K562 (cell line): Measurements from ENCODE around the gene TMEM164. TPM values are rescaled to one million over a fixed set of nuclear protein-coding genes. Genes with fewer than 3 reads are reported as not detected.

Source experiments
- AFF1 ChIP-seq, 2 experiments: fragments of 450-650 bp; IDR thresholded peaks; 2 replicates each; pipeline ENCODE4 v1.6.1; 2018; ENCODE audit warnings: mild to moderate bottlenecking in 2 of 2, low read depth in 1 of 2; ENCODE audit not compliant: partially characterized antibody in 2 of 2
- DNMT1 ChIP-seq: fragments of 450-650 bp; IDR thresholded peaks from 2 replicates; pipeline ENCODE4 v1.6.1; 2016; ENCODE audit warnings: antibody characterized with exemption, mild to moderate bottlenecking
- FOXK1 ChIP-seq: sonication (generic); formaldehyde crosslinking; IDR thresholded peaks from 2 replicates; pipeline ENCODE4 v1.8.0; 2022; ENCODE audit warnings: missing genetic modification reagents, mild to moderate bottlenecking, borderline replicate concordance
- GATAD2A ChIP-seq: fragments of 450-650 bp; IDR thresholded peaks from 2 replicates; pipeline ENCODE4 v1.6.1; 2017
- HIVEP1 ChIP-seq: fragments of 250-450 bp; sonication (Bioruptor Pico); IDR thresholded peaks from 2 replicates; pipeline ENCODE4 v1.4.0; 2020; ENCODE audit warnings: mild to moderate bottlenecking
- KDM1A ChIP-seq, 2 experiments: fragments of 450-650 bp; IDR thresholded peaks; 2 replicates each; pipeline ENCODE4 v1.6.1; 2016; ENCODE audit warnings: mild to moderate bottlenecking in 2 of 2
- NCOR1 ChIP-seq: fragments of 450-650 bp; IDR thresholded peaks from 2 replicates; pipeline ENCODE4 v1.6.1; 2016; ENCODE audit warnings: mild to moderate bottlenecking, moderate library complexity
- NFRKB ChIP-seq: fragments of 450-650 bp; IDR thresholded peaks from 2 replicates; pipeline ENCODE4 v1.6.1; 2016; ENCODE audit warnings: low read depth
- NONO ChIP-seq, 2 experiments: fragments of 200-400 bp in 1 of 2; fragments of 450-650 bp in 1 of 2; formaldehyde crosslinking in 1 of 2; IDR thresholded peaks; 2 replicates each; pipeline ENCODE4 v1.6.1; 2017; ENCODE audit warnings: low read depth in 2 of 2, mild to moderate bottlenecking in 2 of 2, moderate library complexity in 2 of 2, low read length in 1 of 2
- RUNX1 ChIP-seq: sonication (generic); IDR thresholded peaks from 2 replicates; pipeline ENCODE4 v1.6.1; 2016; ENCODE audit warnings: antibody characterized with exemption, low read depth
- SRF ChIP-seq, 2 experiments: fragments of 250-450, 450-650 bp in 1 of 2; sonication (Bioruptor Pico) in 1 of 2; sonication (generic) in 1 of 2; formaldehyde crosslinking; IDR thresholded peaks; 2 replicates each; pipeline versions ENCODE4 v1.5.0 to v1.5.1; 2020 to 2022; ENCODE audit warnings: mild to moderate bottlenecking in 1 of 2, missing genetic modification reagents in 1 of 2
- TRIM24 ChIP-seq, 2 experiments: fragments of 450-650 bp; IDR thresholded peaks; 2 replicates each; pipeline ENCODE4 v1.6.1; 2016
- USF2 ChIP-seq: sonication (generic); formaldehyde crosslinking; IDR thresholded peaks from 2 replicates; pipeline ENCODE4 v1.5.0; 2020; ENCODE audit warnings: missing genetic modification reagents
- XRCC4 ChIP-seq: IDR thresholded peaks from one replicate; pipeline ENCODE4 v1.6.1; 2011; ENCODE audit not compliant: insufficient read depth, insufficient read length; ENCODE audit errors: extremely low read depth
- ZBTB5 ChIP-seq: fragments of 450-650 bp; IDR thresholded peaks from 2 replicates; pipeline ENCODE4 v1.6.1; 2017; ENCODE audit warnings: antibody characterized with exemption
- ZHX1 ChIP-seq: fragments of 150-350 bp; conservative IDR thresholded peaks from 2 replicates; pipeline ENCODE4 v1.6.1; 2014; ENCODE audit warnings: low read length
- polyA plus RNA-seq, 8 experiments: library from polyadenylated mRNA; depleted of rRNA in 4 of 8; stranded (reverse) in 5 of 8; unstranded in 3 of 8; fragments of >200 nt; fragmentation: Nextera tagmentation in 2 of 8; fragmentation: Illumina TruSeq in 1 of 8; extraction: Ambion mirVana in 2 of 8; extraction: Trizol in 1 of 8; gene quantifications; 2 replicates each; pipeline versions ENCODE4 v1.2.1 to v1.2.3, GENCODE V29; 2011 to 2014; ENCODE audit warnings: inconsistent platforms in 1 of 8, missing spikeins in 1 of 8
- total RNA-seq, 7 experiments: library from RNA; depleted of rRNA in 6 of 7; stranded (reverse); fragments of >200 nt in 6 of 7; fragmentation: Illumina TruSeq in 2 of 7; extraction: Trizol in 2 of 7; gene quantifications; 2 replicates each; pipeline versions ENCODE4 v1.2.1 to v1.2.3, GENCODE V29; 2011 to 2021; ENCODE audit warnings: low replicate concordance in 1 of 7

Gene TMEM164
- total and polyA plus RNA-seq, 9 of the 15 experiments (the other 6 are each of a cell fraction or from before 2014, with no cell fraction given): 2.4 to 57.3 (median 23.1) TPM

GRCh38 chrX:110178179-110178865 lies 175.4 kb downstream of the TMEM164 start (continued):
- no peak for TF ChIP-seq ZHX1
- TF ChIP-seq RUNX1: no peak
- no peak for TF ChIP-seq HIVEP1 (CRISPR knock-in tag)
- TF ChIP-seq USF2 (CRISPR knock-in tag): no peak
- TF ChIP-seq DNMT1: no peak
- peak; percentile 24; the same call in 1 of the 2 replicates for TF ChIP-seq GATAD2A
- TF ChIP-seq AFF1 (IDR thresholded peaks at IDR 0.05; ENCODE audit: low read depth in 1 of 2, partially characterized antibody in 2 of 2): peak in 1 of 2 experiments; percentile 72
- peak in 1 of 2 experiments; percentile 44; a peak in 1 of 4 replicates for TF ChIP-seq SRF (CRISPR knock-in tag; IDR thresholded peaks at IDR 0.05)
- TF ChIP-seq XRCC4: no peak
- TF ChIP-seq NONO (IDR thresholded peaks at IDR 0.05; ENCODE audit: low read depth in 2 of 2, low read length in 1 of 2): 0 out of 4 replicates have a peak, but pooled peaks of 1 of the 2 experiments have one; percentile 25
- no peak for TF ChIP-seq FOXK1 (CRISPR knock-in tag)
- TF ChIP-seq NCOR1: peak; percentile 93
- no peak for TF ChIP-seq ZBTB5
- 0 out of 2 replicates have a peak, but pooled peaks have one; percentile 34 for TF ChIP-seq NFRKB
- peak; percentile 86 to 87 for TF ChIP-seq TRIM24 (IDR thresholded peaks at IDR 0.05)
- peak; percentile 61; a peak in 3 of 4 replicates for TF ChIP-seq KDM1A (IDR thresholded peaks at IDR 0.05)
